IPS-18a (cell line): ENCODE data around the gene OXT.
"Not testable (repeated sequence)": the region's sequence is repeated elsewhere in the genome, so short reads cannot be mapped to it uniquely, and the experiment has no call there.

Experiments used
- H3K27ac ChIP-seq: one replicate; pipeline ENCODE4 v1.5.1; 2013; ENCODE audit warnings: low read length
- H3K27me3 ChIP-seq: one replicate; pipeline ENCODE4 v1.6.1; 2013; ENCODE audit warnings: mild to moderate bottlenecking, low read length; ENCODE audit not compliant: control insufficient read depth, insufficient read depth
- H3K36me3 ChIP-seq: one replicate; pipeline ENCODE4 v1.6.1; 2013; ENCODE audit warnings: low read depth, low read length; ENCODE audit not compliant: control insufficient read depth
- H3K4me1 ChIP-seq: one replicate; pipeline ENCODE4 v1.6.1; 2013; ENCODE audit warnings: low read depth, low read length; ENCODE audit not compliant: control insufficient read depth
- H3K4me3 ChIP-seq: one replicate; pipeline ENCODE4 v1.5.1; 2013; ENCODE audit warnings: low read length
- H3K9ac ChIP-seq: one replicate; pipeline ENCODE4 v1.6.1; 2013; ENCODE audit warnings: mild to moderate bottlenecking, low read length, moderate library complexity
- H3K9me3 ChIP-seq: one replicate; pipeline ENCODE4 v1.6.1; 2013; ENCODE audit warnings: low read depth, low read length; ENCODE audit not compliant: control insufficient read depth

Gene OXT

DNA sequence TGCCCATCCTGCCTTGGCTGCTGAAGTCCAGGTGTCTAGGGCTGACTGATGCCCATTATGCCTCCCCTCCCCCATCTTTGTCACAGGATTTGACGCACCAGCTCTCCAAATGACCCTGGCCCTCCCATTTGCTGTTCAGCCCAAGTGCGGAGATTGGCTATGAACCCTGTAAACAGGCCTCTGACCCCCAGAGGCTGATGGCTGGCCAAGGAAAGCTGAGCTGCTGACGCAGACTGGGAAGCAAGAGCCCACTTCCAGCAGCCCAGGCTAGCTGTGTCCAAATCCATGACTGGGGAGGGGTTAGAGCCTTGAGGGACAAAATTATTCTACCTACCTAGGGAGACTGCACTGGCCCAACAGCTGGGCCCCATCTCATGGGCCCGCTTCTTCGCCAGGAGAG, 28.8 kb upstream of the OXT start:
- Histone ChIP-seq H3K27ac (no peak overlapping the region), H3K4me3 (no peak overlapping the region), H3K27me3 (no peaks in the 10 kb centered on the region), H3K9me3 (no peaks in the 10 kb centered on the region), H3K9ac (no peak overlapping the region), H3K4me1 (peaks cover 11% of the 10 kb centered on the region), H3K36me3 (peaks cover 26% of the 10 kb centered on the region)

DNA sequence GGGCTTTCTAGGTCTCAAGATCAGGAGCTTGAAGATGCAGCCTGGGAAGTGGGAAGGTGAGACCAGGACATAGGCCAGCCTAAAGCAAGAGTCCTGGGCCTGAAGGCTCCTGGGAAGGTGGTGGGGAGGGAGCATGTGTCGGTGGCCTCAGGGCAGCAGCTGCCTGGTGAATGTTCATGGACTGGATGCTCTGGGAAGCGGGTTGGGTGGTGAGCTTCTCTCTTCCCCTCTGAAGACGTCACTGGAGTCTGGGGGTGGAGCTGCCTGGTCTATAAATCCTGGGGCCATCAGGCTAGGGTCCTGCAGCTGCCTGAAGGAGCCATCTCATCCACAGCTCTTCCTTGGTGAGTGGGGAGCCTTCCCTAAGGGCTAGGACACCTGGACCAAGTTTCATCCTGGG, 28.1 kb upstream of the OXT start, which contains the start of gene GNRH2:
TSS of gene GNRH2 (plus strand) at position 301 of the 400 bp plus-strand sequence. CDS start 793 bp downstream, outside the sequence.
- H3K27ac ChIP-seq: no peak within 1 kb of the TSS
- no peaks in the 10 kb centered on the region for H3K27me3 ChIP-seq
- no peaks in the 10 kb centered on the region for H3K9me3 ChIP-seq
- H3K36me3 ChIP-seq: peaks cover 26% of the 10 kb centered on the region
- H3K4me1 ChIP-seq: peaks cover 11% of the 10 kb centered on the region
- H3K4me3 ChIP-seq: no peak within 1 kb of the TSS
- no peak within 1 kb of the TSS for H3K9ac ChIP-seq

DNA sequence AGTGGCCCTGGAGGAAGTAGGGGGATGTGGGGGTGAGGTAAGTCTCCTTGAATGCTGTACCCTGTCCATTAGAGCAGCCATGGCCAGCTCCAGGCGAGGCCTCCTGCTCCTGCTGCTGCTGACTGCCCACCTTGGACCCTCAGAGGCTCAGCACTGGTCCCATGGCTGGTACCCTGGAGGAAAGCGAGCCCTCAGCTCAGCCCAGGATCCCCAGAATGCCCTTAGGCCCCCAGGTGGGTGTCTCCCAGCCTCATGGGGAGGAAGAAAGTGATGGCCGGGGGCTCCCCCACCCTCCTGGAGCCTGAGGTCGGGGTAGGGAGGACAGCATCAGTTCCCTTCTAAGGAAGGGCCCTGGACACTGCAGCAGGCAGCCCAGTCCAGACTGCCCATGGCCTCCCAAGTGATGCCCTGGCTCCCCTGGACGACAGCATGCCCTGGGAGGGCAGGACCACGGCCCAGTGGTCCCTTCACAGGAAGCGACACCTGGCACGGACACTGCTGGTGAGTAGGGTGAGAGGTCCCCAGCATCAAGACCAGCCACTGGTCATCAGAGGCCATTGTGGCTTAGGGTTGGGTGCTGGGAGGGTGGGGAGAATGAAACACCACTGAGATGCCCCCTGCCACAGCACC, 27.0 kb upstream of the OXT start:
- H3K9ac ChIP-seq: no peak overlapping the region
- H3K36me3 ChIP-seq: peaks cover 26% of the 10 kb centered on the region
- H3K9me3 ChIP-seq: no peaks in the 10 kb centered on the region
- H3K4me3 ChIP-seq: no peak overlapping the region
- H3K27me3 ChIP-seq: no peaks in the 10 kb centered on the region
- H3K4me1 ChIP-seq: peaks cover 11% of the 10 kb centered on the region
- no peak overlapping the region for H3K27ac ChIP-seq

GRCh38 chr20:3045042-3045815, 26.2 kb upstream of the OXT start:
- Histone ChIP-seq H3K9ac (peak overlapping the region; percentile 51), H3K4me3 (peak overlapping the region; percentile 92), H3K27ac (no peak overlapping the region), H3K4me1 (peaks cover 11% of the 10 kb centered on the region), H3K27me3 (no peaks in the 10 kb centered on the region), H3K36me3 (peaks cover 25% of the 10 kb centered on the region), H3K9me3 (no peaks in the 10 kb centered on the region)

- H3K9me3 ChIP-seq: no peaks in the 10 kb centered on the region
- peak within 1 kb of the TSS; percentile 92 for H3K4me3 ChIP-seq
- no peak within 1 kb of the TSS for H3K27ac ChIP-seq
- peaks cover 11% of the 10 kb centered on the region for H3K4me1 ChIP-seq
- H3K36me3 ChIP-seq: peaks cover 22% of the 10 kb centered on the region
- H3K9ac ChIP-seq: peak within 1 kb of the TSS; percentile 86
- H3K27me3 ChIP-seq: no peaks in the 10 kb centered on the region
Measured at GRCh38 chr20:3045816-3046676, 25.4 kb upstream of the OXT start, which contains the start of gene MRPS26. Gene MRPS26, plus strand, starts transcription at chr20:3046052. Its CDS starts 17 bp downstream, at chr20:3046069.

GRCh38 chr20:3046677-3047462, 24.6 kb upstream of the OXT start:
- peaks cover 22% of the 10 kb centered on the region for H3K36me3 ChIP-seq
- no peaks in the 10 kb centered on the region for H3K9me3 ChIP-seq
- H3K27ac ChIP-seq: no peak overlapping the region
- no peaks in the 10 kb centered on the region for H3K27me3 ChIP-seq
- peaks cover 9% of the 10 kb centered on the region for H3K4me1 ChIP-seq
- H3K4me3 ChIP-seq: peak overlapping the region; percentile 92
- peak overlapping the region; percentile 86 for H3K9ac ChIP-seq

DNA sequence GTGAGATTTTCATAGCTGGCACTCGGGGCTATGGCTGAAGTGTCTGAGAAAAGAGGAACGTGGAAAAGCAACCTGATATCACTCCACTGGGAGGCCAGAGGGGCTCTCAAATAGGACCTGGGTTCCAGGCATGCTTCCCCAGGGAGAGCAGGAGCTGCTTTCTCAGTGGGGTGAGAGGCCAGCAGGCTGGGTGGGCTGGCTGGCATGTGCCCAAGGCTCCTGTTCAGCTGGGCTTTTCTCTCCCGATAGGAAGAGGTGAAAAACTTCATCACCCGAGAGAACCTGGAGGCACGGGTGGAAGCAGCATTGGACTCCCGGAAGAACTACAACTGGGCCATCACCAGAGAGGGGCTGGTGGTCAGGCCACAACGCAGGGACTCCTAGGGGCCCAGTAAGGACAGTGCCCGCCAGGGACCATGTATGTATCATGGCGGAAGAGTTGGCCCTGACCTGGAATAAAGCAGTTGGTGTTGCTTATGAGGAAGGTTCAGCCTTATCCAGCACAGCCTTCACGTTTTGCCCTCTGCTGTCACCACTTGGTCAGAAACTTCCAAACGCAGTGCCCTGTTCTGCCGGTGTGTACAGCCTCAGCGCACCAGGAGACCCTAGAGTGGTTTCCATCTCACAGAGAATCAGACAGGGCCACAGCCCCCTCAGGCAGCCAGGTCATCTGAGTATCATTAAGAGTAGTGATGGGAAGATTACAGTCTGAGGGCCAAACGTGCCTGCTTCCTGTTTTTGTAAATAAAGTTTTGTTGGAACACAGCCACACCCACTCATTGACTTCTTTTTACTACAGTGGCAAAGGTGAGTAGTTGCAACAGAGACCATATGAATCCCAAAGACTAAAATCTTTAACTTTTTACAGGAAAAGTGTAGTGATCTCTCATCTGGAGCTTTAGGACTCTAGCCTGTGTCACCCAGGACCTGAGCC, 23.7 kb upstream of the OXT start:
- peaks cover 6% of the 10 kb centered on the region for H3K4me1 ChIP-seq
- peaks cover 22% of the 10 kb centered on the region for H3K36me3 ChIP-seq
- H3K9me3 ChIP-seq: no peaks in the 10 kb centered on the region
- no peak overlapping the region for H3K27ac ChIP-seq
- H3K4me3 ChIP-seq: no peak overlapping the region
- no peaks in the 10 kb centered on the region for H3K27me3 ChIP-seq
- H3K9ac ChIP-seq: no peak overlapping the region

DNA sequence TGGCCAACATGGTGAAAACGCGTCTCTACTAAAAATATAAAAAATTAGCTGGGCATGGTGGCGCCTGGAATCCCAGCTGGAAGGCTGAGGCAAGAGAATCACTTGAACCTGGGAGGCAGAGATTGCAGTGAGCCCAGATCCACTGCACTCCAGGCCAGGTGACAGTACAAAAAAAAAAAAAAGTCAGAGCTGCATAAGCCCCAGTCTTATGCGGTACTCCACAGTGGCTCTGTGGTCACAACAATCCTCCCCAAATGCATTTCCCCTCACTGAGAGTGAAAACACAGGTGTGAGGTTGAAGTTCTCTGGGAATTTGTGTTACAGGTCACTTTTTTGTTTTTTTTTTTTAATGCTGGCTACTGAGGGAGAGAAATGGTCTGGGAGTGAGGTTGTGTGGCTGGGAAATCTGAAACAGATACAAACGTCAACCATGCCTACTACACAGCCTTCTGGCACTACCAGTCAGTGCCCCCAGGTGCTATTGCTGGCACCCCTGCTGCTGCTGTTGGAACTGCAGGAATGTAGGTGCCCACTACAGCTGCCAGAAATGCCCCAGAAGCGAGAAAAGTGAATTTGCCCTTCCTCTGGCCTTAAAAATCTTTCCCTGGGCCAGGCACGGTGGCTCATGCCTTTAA, 19.9 kb upstream of the OXT start:
- peaks cover 22% of the 10 kb centered on the region for H3K36me3 ChIP-seq
- no peak overlapping the region for H3K4me3 ChIP-seq
- no peak overlapping the region for H3K9ac ChIP-seq
- no peaks in the 10 kb centered on the region for H3K9me3 ChIP-seq
- no peaks in the 10 kb centered on the region for H3K27me3 ChIP-seq
- no peak overlapping the region for H3K27ac ChIP-seq
- H3K4me1 ChIP-seq: no peaks in the 10 kb centered on the region

DNA sequence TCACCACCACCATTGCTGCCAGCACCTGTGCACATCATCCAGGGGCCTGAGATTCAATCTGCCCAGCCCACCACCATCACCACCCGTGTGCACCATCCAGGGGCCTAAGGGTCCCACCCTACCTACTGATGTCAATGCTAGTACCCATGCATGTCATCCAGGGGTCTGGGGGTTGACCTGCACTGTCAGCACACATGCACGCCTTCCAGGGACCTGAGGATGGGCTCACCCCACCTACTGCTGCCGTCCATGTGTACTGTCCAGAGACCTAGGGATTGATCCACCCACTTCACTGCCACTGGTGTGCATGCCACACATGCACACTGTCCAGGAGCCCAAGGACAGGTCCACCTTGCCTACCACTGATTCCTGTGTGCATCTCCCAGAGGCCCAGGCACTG, 11.9 kb upstream of the OXT start:
- Histone ChIP-seq H3K9me3 (no peaks in the 10 kb centered on the region), H3K4me3 (no peak overlapping the region), H3K36me3 (no peaks in the 10 kb centered on the region), H3K9ac (no peak overlapping the region), H3K4me1 (no peaks in the 10 kb centered on the region), H3K27me3 (no peaks in the 10 kb centered on the region), H3K27ac (no peak overlapping the region)

- H3K4me3 ChIP-seq, H3K36me3 ChIP-seq, H3K27ac ChIP-seq, H3K9me3 ChIP-seq, H3K9ac ChIP-seq, H3K4me1 ChIP-seq, H3K27me3 ChIP-seq: not testable (repeated sequence)
Measured at GRCh38 chr20:3064119-3064518, 7.3 kb upstream of the OXT start.
